Measurements from ENCODE around the gene RIOX2.

The RIOX2 gene

GRCh38 chr3:97988784-97989568, 16.7 kb upstream of the RIOX2 start:
- no peak for DNase-seq

GRCh38 chr3:97987306-97987705, 15.1 kb upstream of the RIOX2 start:
- DNase-seq, result no peak

GRCh38 chr3:97983933-97984491, 11.8 kb upstream of the RIOX2 start:
- no peak for DNase-seq

GRCh38 chr3:97981886-97982285, 9.7 kb upstream of the RIOX2 start:
- DNase-seq, result no peak

- no peak for DNase-seq
Measured at GRCh38 chr3:97979610-97980009, 7.4 kb upstream of the RIOX2 start.

- no peak for DNase-seq
Measured at GRCh38 chr3:97975466-97975865, 3.2 kb upstream of the RIOX2 start.

GRCh38 chr3:97974996-97975395, 2.8 kb upstream of the RIOX2 start:
- no peak for DNase-seq

GRCh38 chr3:97972976-97973375, 745 bp upstream of the RIOX2 start:
- no peak for DNase-seq

GRCh38 chr3:97970956-97971620, 1.1 kb downstream of the RIOX2 start:
- no peak for DNase-seq

- DNase-seq, result no peak
Measured at GRCh38 chr3:97970156-97970555, 2.1 kb downstream of the RIOX2 start.

- DNase-seq, result no peak
Measured at GRCh38 chr3:97969541-97969940, 2.7 kb downstream of the RIOX2 start.

GRCh38 chr3:97968376-97968775, 3.9 kb downstream of the RIOX2 start:
- DNase-seq, result no peak

GRCh38 chr3:97967966-97968365, 4.3 kb downstream of the RIOX2 start:
- DNase-seq, result no peak

- no peak for DNase-seq
Measured at GRCh38 chr3:97960993-97961766, 11.1 kb downstream of the RIOX2 start.

GRCh38 chr3:97960551-97960950, 11.7 kb downstream of the RIOX2 start:
- no peak for DNase-seq

GRCh38 chr3:97959872-97960271, 12.4 kb downstream of the RIOX2 start:
- DNase-seq, result no peak

GRCh38 chr3:97958796-97959195, 13.4 kb downstream of the RIOX2 start:
- DNase-seq, result no peak

GRCh38 chr3:97958396-97958795, 13.8 kb downstream of the RIOX2 start:
- no peak for DNase-seq

GRCh38 chr3:97957617-97958311, 14.5 kb downstream of the RIOX2 start:
- no peak for DNase-seq

- DNase-seq, result no peak
Measured at GRCh38 chr3:97956051-97956450, 16.2 kb downstream of the RIOX2 start.

GRCh38 chr3:97954228-97954827, 17.9 kb downstream of the RIOX2 start:
- DNase-seq, result no peak

- DNase-seq, result no peak
Measured at GRCh38 chr3:97952872-97953271, 19.4 kb downstream of the RIOX2 start.
